Stimulated activated CD4-positive, alpha-beta T cell treated with anti-CD3 and anti-CD28 coated beads, Interleukin-2, amount 100 ng/mL, for 4 hours (primary cell): ENCODE measurements around the gene USP7.
"Not testable (repeated sequence)": the region's sequence is repeated elsewhere in the genome, so short reads cannot be mapped to it uniquely, and the experiment has no call there.

Source experiments
- DNase-seq: peaks from one replicate; pipeline ENCODE4 v3.0.0-alpha.2; 2020; ENCODE audit warnings: low read depth

The USP7 gene

DNA sequence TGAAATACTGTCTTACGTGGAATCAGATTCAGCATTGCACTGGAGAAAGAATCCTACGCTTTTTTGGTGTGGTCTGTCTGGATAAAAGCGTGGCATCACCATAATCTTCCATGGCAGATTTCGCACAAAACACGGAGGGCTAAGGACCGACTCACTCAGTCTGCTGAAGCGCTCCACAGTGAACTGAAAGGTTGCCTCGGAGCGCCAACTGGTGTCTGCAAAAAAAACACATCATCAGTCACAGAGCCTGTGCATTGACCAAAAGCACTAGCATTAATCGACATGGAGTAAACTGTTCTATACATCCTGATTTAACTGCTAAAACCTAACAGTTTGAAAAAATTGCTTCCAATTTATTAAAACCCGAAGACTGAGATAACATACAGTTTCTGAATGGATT lies 40.5 kb downstream of the USP7 start:
- DNase-seq = no peak

DNA sequence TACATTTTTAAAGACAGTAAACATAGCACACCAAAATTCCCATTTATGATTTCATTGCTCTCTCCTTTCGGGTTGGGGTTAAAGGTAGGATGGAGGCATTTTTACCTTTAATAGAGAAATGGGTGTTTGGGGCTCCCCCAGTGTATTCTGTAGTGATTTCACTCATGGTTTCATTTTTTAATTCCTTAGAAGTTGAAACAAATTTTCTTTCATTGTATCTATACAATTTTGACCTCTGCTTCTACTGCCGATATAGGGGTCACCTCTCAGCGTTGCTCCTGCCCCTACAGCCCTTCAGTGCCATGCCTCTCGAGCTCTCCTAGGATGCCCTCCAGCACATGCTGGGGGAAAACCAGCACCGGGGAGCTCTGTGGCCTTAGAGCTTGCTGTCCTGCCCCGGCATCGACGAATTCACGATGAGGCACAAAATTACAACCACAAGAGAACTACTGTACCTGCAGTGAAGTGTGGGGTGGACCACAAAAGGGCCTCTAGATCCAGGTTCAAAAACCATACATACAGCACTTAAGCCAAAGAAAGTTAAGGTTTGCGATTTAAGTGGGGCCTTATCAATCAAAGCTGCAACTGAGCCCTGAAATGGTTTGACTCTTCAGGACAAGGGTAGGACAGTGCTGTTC lies 42.2 kb downstream of the USP7 start:
- no peak for DNase-seq

DNA sequence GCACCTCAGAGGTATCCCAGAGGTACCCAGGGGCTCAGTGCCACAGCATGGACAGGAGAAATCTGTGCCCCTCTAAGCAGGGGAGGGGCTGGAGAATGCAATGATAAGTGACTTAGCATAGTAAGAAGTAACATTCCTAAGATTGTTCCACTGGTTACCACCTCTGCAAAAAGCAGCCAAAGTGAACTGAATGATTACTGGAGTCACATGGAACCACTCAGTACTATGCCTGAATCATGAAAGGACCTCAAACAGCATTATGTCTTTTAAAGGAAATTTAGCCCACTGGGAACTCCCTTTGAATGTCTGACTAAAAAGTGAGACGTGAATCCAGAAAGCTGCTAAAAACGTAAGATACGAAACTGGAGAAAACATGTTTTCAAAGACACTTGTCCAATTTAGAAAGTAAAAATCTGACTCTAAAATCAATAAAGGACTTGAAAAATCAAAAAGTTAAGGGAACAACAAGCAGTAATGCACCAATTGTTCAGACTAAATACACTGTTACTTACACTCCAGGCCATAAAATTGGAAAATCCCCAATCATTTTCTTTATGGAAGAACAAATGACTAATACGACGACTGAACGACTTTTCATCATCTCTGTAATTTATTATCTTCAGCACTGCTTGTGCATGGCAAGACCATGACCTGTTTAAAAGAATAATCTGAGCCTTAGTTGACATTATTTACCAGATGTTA lies 42.9 kb downstream of the USP7 start:
- no peak for DNase-seq

DNA sequence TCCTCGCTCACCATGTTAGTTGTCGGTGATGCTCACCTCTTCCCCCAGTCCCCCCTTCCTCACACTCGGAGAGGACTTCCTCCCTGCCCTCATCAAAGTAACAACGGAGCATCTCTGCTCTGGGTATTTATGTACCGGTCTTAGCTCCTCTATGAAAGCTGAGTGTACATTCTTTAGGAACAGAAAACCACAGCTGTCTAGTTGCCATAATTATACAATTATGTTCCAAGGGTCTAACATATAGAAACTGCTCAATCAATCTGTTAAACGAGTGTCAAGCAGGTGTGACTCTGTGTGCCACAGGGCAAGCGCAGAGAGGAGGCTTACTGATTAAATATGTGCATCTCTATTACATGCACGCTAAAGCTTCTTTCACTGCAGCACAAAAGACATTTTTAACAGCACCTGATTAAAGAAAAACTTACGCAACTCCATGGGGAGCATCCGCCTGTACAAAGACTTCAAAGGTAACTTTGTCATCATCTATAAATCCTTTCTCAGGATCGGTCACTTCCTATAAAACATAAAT lies 43.7 kb downstream of the USP7 start:
- no peak for DNase-seq

DNA sequence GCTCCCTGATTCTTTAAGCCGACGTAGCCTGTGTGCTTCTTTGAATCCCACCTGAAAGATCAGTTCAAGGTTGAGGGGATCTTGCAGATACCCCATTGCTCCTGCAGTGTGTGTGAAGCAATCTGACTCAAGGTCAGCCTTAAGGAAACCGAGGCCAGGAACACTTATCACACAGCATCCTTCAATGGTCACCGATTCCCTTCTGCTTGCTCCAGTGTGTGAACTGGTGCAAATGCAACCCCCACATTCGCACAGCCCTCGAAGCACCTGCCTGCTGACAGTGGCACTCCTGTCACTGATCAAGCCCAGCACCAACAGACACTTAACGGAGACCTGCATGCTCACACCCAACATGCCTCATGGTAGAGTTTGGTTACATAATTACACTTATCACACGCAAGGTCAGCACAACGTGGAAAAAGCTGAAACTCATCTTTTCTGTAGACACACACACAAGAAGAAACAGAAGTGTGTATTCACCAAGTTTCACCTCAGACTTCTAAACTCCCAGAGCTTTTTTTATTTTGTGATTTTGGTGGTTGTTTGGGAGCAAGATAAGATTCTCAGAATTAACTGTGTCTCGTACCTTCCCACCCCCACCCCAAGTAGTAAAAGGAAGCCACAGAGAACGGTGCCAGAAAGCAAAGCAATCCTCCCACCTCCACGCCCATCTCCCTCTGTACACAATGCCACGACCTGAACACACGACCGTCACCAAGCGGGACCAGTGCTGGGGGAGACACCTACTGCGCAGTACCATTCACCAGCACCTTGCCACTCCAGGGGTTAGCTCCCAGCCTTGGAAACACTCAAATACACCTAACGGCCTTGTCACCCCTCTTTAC lies 44.4 kb downstream of the USP7 start:
- no peak for DNase-seq

DNA sequence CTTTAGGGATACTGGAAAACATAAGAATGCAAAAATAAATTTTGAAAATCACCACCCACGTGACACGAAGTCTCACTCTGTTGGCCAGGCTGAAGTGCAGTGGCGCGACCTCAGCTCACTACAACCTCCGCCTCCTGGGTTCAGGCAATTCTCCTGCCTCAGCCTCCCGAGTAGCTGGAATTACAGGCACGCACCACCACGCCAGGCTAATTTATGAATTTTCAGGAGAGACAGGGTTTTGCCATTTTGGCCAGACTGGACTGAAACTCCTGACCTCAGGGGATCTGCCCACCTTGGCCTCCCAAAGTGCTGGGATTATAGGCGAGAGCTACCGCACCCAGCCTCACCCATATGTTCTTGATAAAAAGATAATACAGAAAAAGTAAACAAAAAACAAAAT lies 46.4 kb downstream of the USP7 start:
- not testable (repeated sequence) for DNase-seq

DNA sequence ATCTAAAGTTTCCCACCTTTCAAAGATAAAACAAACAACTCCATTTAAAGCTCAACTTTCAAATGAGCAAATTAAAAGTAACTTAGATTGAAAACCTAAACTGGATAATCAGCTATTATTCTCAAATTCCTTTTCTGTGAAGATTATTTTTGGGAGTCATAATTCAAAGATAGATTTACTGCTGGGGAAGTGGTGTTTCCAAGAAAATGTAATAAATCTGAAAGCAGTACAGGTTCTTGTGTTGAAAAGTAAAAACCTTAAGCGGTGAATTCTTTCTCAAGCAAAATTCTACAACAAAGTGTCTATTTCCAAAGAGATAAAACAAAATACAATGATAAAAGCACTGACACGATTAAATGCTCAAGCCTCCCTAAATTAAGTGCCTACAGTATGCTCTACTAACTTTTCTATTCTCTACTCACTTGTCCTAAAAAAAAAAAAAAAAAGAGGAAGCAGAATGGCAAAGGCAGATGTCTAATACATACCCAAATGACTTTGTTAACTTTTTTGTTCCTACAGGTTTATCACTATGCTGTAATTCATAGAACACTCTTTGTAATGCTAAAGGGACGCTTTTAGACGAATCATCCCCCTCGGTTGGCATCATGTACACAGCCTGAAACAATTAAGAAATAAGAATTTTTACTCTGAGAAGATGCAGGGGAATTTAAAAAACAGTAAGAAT lies 47.0 kb downstream of the USP7 start:
- no peak for DNase-seq

DNA sequence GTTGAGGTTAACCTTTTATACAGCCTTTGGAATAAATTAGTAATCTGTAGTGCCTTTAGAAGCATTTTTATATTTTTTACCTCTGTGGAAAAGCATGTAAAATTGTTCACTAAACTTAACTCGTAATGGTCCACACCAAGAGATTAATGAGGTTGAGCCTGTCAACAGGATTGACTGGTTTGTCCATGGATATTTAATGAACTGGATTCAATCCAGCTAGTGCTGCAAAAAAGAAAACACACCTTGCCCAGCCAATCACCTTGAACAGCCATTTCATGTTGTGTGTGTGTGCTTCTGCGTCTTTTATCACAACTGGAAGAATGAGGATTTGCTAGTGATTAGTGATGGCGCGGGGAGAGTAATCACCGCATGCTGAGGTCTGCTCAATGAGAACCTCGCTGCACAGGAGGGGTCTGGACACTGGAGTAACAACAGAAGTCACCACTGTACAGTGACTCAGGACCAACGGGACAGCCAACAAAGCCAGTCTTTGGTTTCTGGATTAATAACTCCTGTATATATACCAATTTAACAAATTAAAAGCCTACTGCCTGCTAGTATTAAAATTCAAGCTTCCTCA lies 47.9 kb downstream of the USP7 start:
- DNase-seq = no peak

DNA sequence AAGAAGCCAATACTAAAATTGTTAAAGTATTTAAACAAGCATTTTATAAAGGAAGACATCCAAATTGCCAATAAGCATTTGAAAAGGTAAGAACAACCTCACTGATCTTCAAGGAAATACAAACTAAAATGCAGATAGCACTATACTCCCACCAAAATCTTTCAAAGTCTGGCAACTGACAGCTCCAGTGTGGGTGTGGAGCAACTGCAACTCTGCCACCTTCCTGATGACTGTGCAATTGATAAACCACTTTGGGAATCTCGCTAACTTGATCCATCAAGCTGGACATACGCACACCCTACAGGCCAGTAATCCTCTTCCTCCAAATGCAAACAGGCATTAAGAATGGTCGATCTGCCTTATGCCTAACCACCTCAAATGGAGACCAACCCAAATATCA lies 49.6 kb downstream of the USP7 start:
- DNase-seq = no peak

DNA sequence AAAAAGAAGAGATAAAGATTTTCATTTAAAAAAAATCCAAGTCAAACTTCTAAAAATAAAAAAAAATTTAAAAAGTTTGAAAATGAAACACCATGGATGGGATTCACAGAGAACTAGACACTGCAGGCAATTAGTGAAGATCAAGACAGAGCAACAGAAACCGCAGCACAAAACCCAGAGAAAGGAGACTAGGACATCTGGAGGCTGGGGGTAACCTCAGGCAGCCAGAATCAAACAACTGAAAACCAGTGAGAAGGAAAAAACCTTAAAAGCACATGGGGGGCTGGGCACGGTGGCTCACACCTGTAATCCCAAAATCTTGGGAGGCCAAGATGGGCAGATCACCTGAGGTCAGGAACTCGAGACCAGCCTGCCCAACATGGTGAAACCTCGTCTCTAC lies 50.9 kb downstream of the USP7 start:
- no peak for DNase-seq

DNA sequence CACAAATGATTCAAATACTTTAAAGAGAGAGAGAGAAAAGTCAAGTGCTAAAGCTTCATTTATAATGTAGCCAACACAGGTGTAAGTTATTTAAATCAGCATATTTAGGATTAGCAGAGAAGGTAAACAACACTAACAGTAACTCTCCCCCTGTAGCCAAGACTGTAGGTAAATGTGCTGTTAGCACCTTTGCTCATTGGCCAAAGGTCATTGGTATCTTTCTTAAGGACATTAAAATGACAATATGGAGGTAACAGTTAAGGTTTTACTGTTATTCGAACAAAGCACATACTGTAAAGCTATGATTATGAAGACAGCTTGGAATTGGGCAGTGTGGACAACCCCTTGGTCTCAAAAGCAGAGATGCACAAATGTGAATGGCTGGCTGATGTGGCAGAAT lies 52.9 kb downstream of the USP7 start:
- DNase-seq = no peak

DNA sequence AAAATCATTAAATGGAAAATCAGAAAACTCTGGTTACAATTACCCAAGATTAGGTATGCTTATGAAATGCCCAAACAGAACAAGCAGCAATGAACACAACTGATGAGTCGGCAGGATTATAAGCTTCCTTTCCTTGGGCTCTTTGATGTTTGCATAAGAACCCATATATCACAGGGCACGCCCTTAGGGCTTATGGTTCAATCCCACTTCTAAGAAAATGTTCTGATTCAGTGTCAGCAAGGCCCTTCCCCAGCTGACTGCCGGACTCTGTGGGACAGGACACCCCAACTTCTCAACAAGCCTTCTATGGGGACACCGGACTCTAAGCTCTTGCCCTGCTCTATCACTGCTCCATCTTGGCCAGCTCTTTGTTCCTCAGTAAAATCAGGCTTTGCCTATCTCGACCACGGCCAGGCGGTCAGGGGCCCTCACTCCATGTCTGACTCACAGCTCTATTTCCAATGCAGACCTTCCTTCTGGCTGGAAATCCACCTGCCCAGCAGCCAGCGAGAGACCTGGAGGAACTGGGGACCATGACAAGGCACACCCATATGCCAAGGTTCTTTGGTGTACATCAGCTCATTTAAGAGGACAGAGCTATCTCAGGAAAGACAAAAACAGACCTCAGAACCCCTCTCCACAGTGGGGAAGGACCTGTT lies 54.8 kb downstream of the USP7 start:
- no peak for DNase-seq

DNA sequence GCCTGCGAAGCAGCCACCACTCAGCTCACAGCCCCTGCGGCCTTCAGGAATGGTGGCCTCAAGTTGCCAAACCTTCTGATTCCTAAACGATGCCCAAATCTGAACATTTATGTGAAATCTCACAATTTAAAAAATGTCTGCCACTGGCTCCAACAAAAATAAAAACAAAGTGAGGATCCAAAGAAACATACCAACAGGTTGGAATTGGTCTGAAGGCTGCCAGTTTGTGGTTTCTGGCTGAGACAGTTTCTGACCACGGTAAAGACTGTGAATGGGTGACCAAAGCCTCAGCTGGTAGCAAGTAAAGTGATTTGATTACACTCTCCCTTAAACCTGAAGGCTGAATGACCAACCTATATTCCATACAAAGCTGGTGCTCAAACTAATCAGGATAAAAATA lies 56.6 kb downstream of the USP7 start:
- no peak for DNase-seq

DNA sequence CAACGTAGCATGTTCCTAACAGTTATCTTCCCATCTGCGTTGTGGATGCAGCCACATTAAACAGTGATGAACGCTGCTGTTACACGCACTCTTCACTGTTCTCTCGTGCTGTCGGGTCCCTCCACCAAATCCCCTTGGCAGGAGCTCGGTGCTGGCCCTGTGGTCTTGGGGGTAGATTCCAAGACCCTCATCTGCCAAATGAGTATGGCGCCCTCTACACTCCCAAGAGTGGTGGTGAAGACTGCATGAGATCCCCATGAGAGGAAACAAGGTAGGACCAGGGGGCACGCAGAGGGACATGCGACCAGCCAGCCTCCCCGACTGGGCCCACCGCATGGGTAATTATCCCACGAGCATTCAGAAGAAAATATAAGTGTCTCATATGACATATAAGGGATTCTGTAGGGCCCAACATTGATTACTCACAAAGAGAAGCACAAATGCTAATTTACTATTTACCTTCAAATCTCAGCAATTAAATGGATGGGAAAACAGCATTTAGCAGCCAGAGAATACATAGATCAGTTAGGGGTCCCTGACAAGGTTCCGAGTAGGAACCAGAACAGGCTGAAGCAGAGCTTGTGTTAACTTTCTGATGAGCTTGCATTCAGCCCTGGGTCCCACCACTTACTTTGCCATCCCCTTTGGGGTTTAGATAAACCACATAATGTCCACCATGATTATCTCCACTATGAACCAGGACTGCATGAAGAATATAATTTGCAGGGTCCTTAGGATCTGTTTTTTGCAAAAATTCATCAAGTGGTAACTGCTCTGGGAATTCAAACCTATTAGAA lies 57.7 kb downstream of the USP7 start:
- DNase-seq = no peak

DNA sequence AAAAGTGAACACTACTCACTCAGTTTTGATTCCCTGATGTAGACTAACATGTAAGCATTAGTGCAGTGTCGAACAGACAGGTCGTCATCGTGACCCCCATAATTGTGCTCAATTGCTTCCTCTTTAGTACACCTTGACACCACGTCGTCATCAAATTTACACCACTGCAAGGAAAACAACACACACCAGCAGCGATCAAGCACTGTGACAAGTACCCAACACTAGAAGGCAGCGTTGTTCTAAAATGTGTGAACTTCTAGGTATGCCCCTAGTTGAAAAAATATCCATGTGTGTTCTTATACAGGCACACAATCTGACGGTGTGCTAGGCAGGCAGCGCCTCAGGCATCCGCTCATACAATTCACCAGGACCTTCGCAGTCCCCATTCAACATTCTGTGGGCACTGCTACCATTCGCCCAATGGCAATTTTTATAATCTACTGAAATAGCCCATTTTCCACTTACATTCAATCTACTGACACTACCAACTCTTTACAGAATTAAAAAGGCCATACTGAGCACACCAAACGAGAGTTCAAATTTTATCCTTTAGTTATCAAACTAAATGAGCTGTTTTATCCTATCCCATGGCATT lies 58.4 kb downstream of the USP7 start:
- no peak for DNase-seq

DNA sequence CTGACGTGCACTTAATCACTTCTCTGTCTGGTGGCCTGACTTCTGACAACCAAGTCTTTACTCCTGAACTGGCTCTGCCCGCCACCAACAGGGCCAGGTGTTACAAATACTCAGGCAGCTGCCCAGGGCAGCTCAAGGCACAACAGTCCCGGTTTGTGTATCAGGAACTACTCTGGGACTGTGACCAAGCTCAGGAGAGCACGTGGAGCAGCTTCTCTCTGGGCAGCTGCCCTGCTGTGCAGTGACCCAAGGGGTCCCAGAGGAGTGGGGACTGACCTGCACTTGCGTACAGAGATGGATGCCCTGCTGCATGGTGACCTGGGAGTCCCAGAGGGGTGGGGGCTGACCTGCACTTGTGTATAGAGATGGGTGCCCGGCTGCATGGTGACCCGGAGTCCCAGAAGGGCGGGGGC lies 59.7 kb downstream of the USP7 start:
- no peak for DNase-seq

DNA sequence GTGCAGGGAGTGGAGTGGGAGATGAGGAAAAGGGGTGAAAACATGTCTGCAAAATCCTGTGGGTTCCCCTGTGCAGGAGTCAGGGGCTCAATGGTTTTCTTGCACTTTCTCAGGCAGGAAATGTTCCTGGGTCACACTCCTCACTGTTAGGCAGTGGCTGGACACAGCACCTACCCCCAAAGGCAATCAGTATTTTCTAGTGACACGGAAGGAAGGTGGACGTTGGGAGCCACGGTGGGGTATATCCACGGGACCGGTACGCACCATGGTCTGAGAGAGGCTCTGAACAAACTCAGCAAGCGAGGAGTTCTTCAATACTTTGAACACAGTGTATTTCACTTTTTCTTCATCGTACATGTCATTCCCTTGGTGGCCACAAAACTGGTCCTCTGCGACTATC lies 60.7 kb downstream of the USP7 start:
- no peak for DNase-seq

DNA sequence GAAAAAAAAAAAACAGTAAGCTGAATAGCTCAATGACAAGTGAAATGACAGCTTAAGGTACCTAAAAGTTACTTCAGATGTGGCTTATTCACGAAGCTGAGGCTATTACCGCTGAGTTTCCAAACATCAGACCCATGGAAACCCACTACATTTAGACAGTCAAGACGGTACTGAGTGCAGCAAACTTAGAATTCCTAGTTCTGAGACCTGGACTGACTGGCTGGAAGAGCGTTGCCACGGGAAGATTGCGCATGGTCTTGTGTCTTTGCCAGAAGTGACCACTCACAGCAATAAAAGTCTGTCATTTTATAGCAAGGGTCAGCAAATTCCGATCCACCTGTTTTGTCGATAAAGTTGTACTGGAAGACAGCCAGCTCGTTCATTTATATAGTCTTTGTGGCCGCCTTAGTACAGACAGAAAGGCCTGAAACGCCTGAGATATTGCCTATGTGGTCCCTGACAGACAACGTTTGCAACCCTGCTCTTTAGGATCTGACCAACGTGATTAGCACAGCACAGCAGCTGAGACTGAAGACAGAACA lies 62.3 kb downstream of the USP7 start:
- DNase-seq = no peak

DNA sequence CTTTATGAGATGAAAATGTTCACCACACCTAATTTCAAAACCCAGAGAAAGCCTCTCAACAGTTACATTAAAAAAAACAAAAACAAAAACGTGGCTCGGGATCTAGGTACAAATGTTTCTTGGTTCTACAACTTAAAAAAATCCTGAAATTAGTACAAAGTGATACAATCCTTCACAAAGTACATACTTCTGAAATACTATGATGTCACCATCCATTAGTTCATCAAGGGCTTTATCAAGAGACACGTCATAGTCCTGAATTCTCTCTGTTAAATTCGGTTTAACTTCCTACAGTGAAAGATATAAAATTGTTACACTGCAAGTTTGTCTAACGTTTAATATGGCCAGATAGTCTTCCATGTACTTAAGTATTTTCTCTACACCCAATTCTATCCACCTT lies 63.4 kb downstream of the USP7 start:
- DNase-seq = no peak
